Measurements from ENCODE around the gene ASPSCR1.
A peak's percentile ranks its signal among the peaks of the same experiment; 100 is the strongest.
"Not testable (repeated sequence)": the region's sequence is repeated elsewhere in the genome, so short reads cannot be mapped to it uniquely, and the experiment has no call there.

ASPSCR1 gene

GRCh38 chr17:81978524-81979298 is 1.3 kb downstream of the ASPSCR1 start:
- peaks cover 22% of the 10 kb centered on the region for H3K4me1 Mint-ChIP-seq (ENCODE audit: low read depth)
- DNase-seq (ENCODE audit: low spot score) = no peak
- peaks cover 4% of the 10 kb centered on the region for H3K9me3 Mint-ChIP-seq
- H3K4me3 Mint-ChIP-seq = peak overlapping the region; percentile 59
- peak overlapping the region; percentile 58 for H3K27ac Mint-ChIP-seq
- H3K27me3 Mint-ChIP-seq (ENCODE audit: low read depth) = peaks cover 9% of the 10 kb centered on the region
- peaks cover 10% of the 10 kb centered on the region for H3K36me3 Mint-ChIP-seq (ENCODE audit: low read depth)

- Mint-ChIP-seq H3K9me3 (peaks cover under 1% of the 10 kb centered on the region), H3K4me1 (ENCODE audit: low read depth) (peaks cover 24% of the 10 kb centered on the region), H3K27ac (no peak overlapping the region), H3K27me3 (ENCODE audit: low read depth) (peaks cover 3% of the 10 kb centered on the region), H3K4me3 (peak overlapping the region; percentile 24), H3K36me3 (ENCODE audit: low read depth) (peaks cover 13% of the 10 kb centered on the region)
- no peak for DNase-seq (ENCODE audit: low spot score)
These were observed 2.7 kb downstream of the ASPSCR1 start for GRCh38 chr17:81980122-81980521.

DNA sequence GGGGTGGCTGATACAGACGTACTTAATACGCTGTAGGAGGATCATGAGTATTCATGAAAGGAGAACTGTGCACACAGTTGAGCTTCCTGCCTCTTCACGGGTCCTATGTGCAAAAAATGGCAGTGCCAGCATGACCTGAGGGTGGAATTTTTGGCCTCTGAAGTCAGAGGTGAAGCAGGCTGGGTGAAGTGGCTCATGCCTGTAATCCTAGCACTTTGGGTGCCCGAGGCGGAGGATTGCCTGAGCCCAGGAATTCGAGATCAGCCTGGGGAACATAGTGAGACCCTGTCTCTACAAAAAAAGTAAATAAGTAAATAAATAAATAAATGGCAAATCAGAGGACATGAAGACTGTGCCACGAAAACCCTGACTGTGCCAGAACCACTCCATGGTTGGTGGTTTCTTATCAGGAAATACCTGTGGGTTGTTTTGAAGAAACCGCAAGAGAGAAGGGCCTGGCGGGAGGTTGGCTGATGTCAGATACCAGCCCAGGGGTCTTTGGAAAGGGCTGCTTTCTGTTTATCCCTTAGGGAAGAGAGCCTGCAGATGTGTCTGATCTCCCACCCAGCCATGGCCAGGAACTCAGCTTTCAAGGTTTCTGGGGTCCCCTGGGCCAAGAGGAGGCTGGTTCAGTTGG is 3.4 kb downstream of the ASPSCR1 start:
- Mint-ChIP-seq H3K4me1 (ENCODE audit: low read depth) (peaks cover 24% of the 10 kb centered on the region), H3K36me3 (ENCODE audit: low read depth) (peaks cover 18% of the 10 kb centered on the region), H3K9me3 (no peaks in the 10 kb centered on the region), H3K27me3 (ENCODE audit: low read depth) (peaks cover 3% of the 10 kb centered on the region), H3K27ac (no peak overlapping the region), H3K4me3 (no peak overlapping the region)
- DNase-seq (ENCODE audit: low spot score) = no peak

- not testable (repeated sequence) for H3K27me3 Mint-ChIP-seq (ENCODE audit: low read depth)
These were observed 4.1 kb downstream of the ASPSCR1 start for GRCh38 chr17:81981511-81981910.

DNA sequence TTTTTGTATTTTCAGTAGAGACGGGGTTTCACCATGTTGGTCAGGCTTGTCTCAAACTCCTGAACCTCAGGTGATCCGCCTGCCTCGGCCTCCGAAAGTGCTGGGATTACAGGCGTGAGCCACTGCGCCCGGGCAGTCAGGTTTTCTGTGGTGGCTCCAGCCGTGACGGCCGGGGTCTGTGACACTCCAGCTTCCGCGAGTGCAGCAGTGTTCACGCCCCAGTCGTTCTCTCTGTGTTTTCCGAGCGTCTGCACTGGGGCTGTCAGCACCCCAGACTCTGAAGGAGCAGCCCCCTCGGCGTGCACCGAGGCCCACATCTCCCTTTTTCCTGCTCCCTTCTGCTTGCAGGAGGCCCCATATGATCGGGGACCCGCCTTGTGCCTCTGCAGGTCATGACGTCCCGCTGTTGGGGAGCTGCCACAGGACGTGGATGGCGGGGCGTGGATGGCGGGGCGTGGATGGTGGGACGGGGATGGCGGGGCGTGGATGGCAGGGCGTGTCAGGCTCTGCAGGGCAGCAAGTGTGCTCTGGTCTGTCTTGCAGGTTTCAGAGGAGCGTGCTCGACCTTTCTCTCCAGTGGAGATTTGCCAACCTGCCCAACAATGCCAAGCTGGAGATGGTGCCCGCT is 5.7 kb downstream of the ASPSCR1 start:
- H3K36me3 Mint-ChIP-seq (ENCODE audit: low read depth) = peaks cover 27% of the 10 kb centered on the region
- no peaks in the 10 kb centered on the region for H3K27me3 Mint-ChIP-seq (ENCODE audit: low read depth)
- no peak overlapping the region for H3K4me3 Mint-ChIP-seq
- no peak overlapping the region for H3K27ac Mint-ChIP-seq
- H3K4me1 Mint-ChIP-seq (ENCODE audit: low read depth) = peaks cover 19% of the 10 kb centered on the region
- DNase-seq (ENCODE audit: low spot score) = no peak
- H3K9me3 Mint-ChIP-seq = no peaks in the 10 kb centered on the region

More at GRCh38 chr17:81981511-81981910, 4.1 kb downstream of the ASPSCR1 start:
- not testable (repeated sequence) for DNase-seq (ENCODE audit: low spot score); H3K4me3 Mint-ChIP-seq; H3K9me3 Mint-ChIP-seq; H3K27ac Mint-ChIP-seq
- Mint-ChIP-seq H3K4me1 (ENCODE audit: low read depth) (peaks cover 21% of the 10 kb centered on the region), H3K36me3 (ENCODE audit: low read depth) (peaks cover 24% of the 10 kb centered on the region)

- Mint-ChIP-seq H3K27me3 (ENCODE audit: low read depth) (no peaks in the 10 kb centered on the region), H3K4me3 (no peak overlapping the region), H3K27ac (no peak overlapping the region), H3K4me1 (ENCODE audit: low read depth) (peaks cover 18% of the 10 kb centered on the region), H3K9me3 (no peaks in the 10 kb centered on the region), H3K36me3 (ENCODE audit: low read depth) (peaks cover 27% of the 10 kb centered on the region)
- no peak for DNase-seq (ENCODE audit: low spot score)
These were observed 6.4 kb downstream of the ASPSCR1 start for GRCh38 chr17:81983639-81984373.

- Mint-ChIP-seq H3K27me3 (ENCODE audit: low read depth) (no peaks in the 10 kb centered on the region), H3K36me3 (ENCODE audit: low read depth) (peaks cover 21% of the 10 kb centered on the region), H3K4me3 (no peak overlapping the region), H3K9me3 (no peaks in the 10 kb centered on the region), H3K27ac (no peak overlapping the region), H3K4me1 (ENCODE audit: low read depth) (peaks cover 12% of the 10 kb centered on the region)
- DNase-seq (ENCODE audit: low spot score) = no peak
These were observed 7.5 kb downstream of the ASPSCR1 start for GRCh38 chr17:81984773-81985410.

GRCh38 chr17:81986606-81987005 is 9.2 kb downstream of the ASPSCR1 start:
- Mint-ChIP-seq H3K27me3 (ENCODE audit: low read depth) (no peaks in the 10 kb centered on the region), H3K27ac (no peak overlapping the region), H3K36me3 (ENCODE audit: low read depth) (peaks cover 16% of the 10 kb centered on the region), H3K9me3 (no peaks in the 10 kb centered on the region), H3K4me3 (no peak overlapping the region), H3K4me1 (ENCODE audit: low read depth) (peaks cover 2% of the 10 kb centered on the region)
- no peak for DNase-seq (ENCODE audit: low spot score)

- H3K4me3 Mint-ChIP-seq = no peak overlapping the region
- no peak for DNase-seq (ENCODE audit: low spot score)
- H3K27me3 Mint-ChIP-seq (ENCODE audit: low read depth) = no peaks in the 10 kb centered on the region
- H3K4me1 Mint-ChIP-seq (ENCODE audit: low read depth) = peaks cover 2% of the 10 kb centered on the region
- no peak overlapping the region for H3K27ac Mint-ChIP-seq
- H3K9me3 Mint-ChIP-seq = no peaks in the 10 kb centered on the region
- H3K36me3 Mint-ChIP-seq (ENCODE audit: low read depth) = peaks cover 16% of the 10 kb centered on the region
These were observed 9.8 kb downstream of the ASPSCR1 start for GRCh38 chr17:81987161-81987770.

DNA sequence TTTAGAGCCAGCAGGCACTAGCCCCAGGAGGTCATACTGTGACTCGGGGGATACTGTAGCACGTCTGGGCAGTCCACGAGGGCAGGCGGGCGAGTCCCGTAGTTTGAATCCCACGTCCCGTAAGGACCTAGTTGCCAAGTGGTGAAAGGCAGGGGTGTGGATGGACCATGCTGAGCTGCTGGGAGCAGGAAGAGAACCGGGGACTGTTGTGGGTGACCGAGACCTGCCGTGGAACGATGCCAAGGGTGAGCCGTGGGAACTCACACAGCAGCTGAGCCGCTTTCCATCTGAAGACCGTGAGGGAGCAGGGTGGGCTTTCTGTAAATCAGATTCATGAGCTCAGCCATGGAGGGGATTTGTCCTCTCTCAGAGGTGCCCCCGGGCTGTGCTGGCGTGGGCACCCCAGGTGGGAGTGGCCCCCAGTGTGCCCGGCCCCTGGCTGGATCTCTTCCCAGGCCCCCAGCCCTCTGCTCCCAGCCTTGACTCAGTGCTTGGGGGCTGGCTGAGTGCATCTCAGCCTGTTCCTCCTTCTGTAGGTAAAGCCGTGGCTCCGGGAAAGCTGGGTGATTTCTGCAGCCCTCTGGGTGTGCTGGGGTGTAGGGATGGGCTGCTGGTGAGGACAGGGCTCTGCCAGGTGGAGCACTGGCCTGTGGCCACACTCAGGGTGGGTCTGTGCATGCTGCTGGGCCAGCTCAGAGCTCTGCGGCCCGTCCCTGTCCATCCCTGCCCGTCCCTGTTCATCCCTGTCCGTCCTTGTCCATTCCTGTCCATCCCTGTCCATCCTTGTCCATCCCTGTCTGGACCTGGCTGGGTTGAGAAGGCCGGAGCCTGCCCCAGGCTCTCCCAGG is 13.6 kb downstream of the ASPSCR1 start:
- Mint-ChIP-seq H3K27ac (no peak overlapping the region), H3K36me3 (ENCODE audit: low read depth) (peaks cover 6% of the 10 kb centered on the region), H3K9me3 (no peaks in the 10 kb centered on the region), H3K4me1 (ENCODE audit: low read depth) (no peaks in the 10 kb centered on the region), H3K4me3 (no peak overlapping the region), H3K27me3 (ENCODE audit: low read depth) (no peaks in the 10 kb centered on the region)
- no peak for DNase-seq (ENCODE audit: low spot score)

DNA sequence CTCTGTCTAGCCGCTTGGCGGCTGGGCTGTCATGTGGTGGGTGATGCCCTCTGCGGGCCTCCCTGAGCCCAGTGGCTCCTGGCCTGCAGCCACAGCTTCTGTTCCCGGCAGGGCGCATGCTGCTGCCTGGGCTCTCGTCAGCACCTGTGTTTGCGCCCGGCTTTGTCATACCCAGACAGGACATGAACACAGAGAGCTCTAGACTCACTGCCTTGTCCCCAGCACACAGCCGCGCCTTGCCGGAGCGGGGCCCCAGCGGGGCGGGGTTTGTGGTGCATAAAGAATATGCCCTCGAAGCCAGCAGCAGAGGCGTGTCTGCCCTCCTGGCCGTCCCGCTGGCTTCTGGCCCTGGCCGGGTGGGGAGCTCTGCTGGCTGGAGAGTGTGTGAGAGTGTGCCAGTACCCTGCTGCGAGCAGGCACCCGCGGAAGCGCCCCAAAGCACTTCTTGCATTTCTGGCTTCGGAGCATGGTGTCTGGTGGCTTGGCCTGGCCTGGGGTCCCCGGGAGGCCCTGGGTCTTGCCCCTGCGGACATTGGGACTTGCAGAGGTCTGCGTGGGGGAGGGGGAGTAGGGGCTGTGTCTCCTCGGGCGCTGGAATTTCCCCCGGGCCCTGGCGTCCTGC is 14.4 kb downstream of the ASPSCR1 start:
- Mint-ChIP-seq H3K4me3 (no peak overlapping the region), H3K4me1 (ENCODE audit: low read depth) (no peaks in the 10 kb centered on the region), H3K36me3 (ENCODE audit: low read depth) (peaks cover 2% of the 10 kb centered on the region), H3K27me3 (ENCODE audit: low read depth) (no peaks in the 10 kb centered on the region), H3K27ac (no peak overlapping the region), H3K9me3 (no peaks in the 10 kb centered on the region)
- no peak for DNase-seq (ENCODE audit: low spot score)

- Mint-ChIP-seq H3K9me3 (no peaks in the 10 kb centered on the region), H3K27ac (no peak overlapping the region), H3K4me1 (ENCODE audit: low read depth) (no peaks in the 10 kb centered on the region), H3K36me3 (ENCODE audit: low read depth) (no peaks in the 10 kb centered on the region), H3K27me3 (ENCODE audit: low read depth) (no peaks in the 10 kb centered on the region), H3K4me3 (no peak overlapping the region)
- DNase-seq (ENCODE audit: low spot score) = no peak
These were observed 15.1 kb downstream of the ASPSCR1 start for GRCh38 chr17:81992306-81993102.

Data from T-helper 2 cell treated with Interferon-gamma antibody and Interleukin-4, amounts not matched to agents 5 μg/mL and 100 μg/mL, for 36 hours (primary cell).